NCI-H2171 treated with DMSO at 0.1 percent for 48 hours (cell line): ENCODE data around the gene PLXDC2.

Experiments used
- DNase-seq: peaks from one replicate; lab custom pipeline; 2025; lab: John Stamatoyannopoulos, UW

The PLXDC2 gene

GRCh38 chr10:19857876-19858275, 41.6 kb downstream of the PLXDC2 start:
- no peak for DNase-seq

DNA sequence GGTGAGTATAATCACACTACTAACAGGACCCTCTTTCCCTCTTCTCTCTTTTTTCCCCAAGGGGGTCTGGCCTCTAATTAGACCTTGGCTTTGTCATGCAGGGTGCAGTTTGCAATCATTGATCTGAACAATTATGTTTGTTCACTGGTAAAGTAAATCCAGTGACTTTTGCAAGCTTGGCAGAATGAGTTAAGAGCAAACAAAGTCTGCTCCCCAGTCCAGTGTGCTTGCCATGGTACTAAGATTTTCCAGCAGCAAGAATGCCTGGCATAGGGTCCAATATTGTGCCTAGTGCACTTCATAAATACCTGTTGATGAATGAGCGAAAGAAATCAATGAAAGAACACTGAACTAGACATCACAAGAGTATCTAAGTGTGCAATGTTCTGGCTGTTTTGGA, 43.9 kb downstream of the PLXDC2 start:
- DNase-seq = no peak

DNA sequence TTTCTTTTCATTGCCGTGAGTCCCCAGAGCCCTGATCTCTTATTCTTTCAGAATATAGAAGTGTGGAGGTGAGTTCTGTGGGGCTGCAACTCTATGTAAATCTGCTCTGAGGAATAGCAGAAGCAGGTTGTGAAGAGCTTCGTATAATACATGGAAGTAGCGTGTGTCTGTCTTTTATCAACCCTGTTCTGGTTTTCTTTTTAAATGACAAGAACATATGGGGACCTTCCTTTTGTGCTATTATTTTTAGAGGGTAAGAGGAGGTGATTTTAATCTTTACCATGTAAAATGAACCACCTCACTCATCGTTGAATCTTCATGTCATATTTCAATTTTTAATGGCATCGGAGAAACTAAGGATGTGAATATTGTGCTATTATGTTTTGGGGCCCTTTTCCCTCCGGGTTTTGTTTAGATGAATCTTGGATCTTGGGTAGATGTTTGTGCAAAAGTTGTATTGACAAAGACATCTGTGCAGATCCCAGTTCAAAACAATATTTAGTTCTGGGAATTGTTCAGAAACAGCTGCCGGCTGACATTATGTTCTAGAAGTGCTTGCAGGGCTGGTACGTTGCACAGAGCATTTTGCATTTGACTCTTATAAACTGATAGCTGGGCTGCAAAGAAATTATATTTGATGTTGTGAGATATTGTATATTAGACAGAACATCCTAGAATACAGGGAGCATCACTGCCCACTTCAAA, 46.7 kb downstream of the PLXDC2 start:
- DNase-seq = no peak

DNA sequence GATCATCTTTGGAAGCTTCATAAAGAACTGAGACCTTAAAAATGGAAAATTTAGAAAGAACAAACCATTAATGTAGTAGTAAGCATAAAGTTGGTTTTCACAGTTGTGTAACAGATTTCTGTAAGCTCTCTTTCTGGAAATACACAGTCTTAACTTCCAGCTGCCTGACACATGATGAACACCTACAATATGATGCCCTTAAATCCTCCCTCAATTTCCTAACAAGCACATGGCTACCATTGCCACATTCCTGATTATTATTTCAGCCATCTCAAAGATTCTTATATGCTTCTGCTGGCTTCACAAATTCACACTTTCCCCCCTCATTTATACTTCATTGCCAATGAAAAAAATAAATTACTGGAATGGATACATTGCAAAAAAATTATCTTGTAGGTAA, 49.4 kb downstream of the PLXDC2 start:
- DNase-seq = no peak

DNA sequence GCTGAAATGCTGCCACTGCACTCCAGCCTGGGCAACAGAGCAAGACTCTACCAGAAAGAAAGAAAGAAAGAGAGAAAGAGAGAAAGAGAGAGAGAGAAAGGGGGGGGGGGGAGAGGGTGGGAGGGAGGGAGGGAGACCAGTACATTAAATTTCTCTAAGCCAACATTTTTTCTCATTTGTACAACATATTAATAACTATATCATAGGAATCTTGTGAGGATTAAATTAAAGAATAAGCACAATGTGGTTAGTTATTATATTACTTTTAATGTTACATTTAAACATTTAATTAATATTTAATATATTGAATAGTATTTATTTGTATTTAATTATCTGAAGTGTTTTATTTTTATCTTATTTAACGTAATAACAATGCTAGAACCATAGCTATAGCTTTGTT, 53.1 kb downstream of the PLXDC2 start:
- no peak for DNase-seq

GRCh38 chr10:19872504-19873271, 56.5 kb downstream of the PLXDC2 start:
- no peak for DNase-seq

DNA sequence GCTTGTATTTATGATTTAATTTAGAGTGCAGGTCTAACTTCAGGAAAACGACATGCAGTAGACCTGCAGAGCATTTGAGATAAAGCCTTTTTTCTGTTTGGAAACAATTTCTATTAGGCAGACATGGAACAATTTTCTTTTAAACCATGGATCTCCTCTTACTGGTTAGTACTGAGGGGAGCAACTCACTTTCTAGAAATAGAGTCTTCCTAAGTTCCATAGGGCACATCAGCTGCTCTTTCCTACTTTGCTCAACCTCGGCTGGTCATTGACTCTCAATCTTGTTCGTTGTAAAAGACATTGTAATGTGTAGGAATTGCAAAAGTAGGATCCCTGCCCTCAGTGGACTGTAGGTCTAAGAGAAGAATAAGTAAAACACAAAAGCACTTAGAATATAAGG, 58.0 kb downstream of the PLXDC2 start:
- no peak for DNase-seq

GRCh38 chr10:19874791-19875190, 58.6 kb downstream of the PLXDC2 start:
- no peak for DNase-seq

DNA sequence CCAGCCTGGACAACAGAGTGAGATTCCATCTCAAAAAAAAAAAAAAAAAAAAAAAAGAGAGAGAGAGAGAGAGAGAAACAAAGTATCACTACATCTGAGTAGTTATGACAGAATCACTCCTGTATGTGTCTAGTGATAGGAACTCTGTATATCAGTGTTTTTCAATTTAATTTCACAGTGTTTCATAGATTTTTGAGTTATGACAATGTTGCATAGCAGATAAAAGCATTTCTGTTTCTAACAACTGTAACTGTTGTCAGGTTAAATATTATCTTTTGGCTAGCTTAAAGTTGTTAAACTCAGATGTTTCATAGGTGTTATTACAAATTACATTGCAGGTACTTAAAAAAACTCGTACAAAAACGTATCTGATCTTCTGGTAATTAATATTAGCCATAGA, 60.3 kb downstream of the PLXDC2 start:
- DNase-seq = no peak

DNA sequence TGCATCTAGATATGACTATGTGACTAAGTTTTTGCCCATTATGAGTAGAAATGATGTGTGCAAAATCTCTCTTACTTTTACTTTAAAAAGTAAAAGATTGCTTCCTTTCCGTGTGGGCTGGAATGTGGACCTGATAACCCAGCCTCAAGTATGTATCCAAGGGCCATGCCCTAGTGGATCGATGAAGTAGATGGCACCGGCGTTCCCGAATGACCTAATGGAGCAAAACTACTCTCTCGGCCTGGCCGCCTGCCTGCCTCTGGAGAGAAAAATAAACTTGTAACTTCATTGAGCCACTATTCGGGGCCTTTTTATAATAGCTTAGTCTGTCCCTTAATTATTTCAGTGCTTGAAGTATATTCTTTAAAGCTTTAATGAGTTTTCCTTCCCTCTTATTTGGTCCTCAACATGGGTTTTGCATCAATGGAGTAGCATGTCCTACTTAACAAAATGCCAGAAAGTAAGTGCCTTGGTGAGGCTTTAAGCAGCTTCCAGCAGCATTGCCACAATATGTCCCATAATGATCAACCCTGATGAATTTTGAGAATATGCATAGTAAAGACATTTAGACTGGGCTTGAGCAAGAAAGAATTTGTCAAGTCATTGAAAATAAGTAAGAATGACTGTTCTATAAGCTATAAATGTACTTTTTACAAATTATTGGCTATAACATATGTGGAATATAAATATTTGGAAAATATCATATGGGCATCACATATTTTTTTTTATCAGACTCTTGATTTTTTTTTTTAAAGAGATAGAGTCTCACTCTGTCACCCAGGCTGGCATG, 61.4 kb downstream of the PLXDC2 start:
- DNase-seq = no peak

GRCh38 chr10:19882621-19883020, 66.4 kb downstream of the PLXDC2 start:
- no peak for DNase-seq

DNA sequence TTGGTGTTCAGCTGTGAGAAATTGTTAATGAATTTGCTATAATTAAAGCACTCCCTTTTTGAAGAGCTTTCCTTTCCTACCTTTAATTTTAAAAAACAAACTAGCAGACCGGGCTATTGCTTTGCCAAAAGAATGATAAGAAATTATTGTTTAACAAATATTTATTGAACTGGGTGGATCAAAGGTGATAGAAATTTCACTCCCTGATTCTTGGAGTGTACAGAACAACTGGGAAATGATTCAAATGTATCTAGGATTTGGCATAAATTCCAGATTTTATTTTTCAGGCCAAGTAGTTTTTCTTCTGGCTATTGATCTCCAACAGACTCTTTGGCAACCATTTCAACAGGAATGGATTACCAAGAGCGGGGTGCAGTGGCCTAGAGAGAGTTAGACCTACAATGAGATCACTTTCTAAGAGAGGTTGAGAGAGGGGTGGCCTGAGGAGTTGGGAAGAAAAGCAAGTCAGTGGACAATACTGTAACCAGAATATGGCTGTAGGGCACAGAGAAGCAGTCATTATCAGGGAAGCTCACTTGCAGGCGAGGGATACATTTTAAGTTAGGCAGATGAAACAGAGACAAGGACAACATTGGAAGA, 71.9 kb downstream of the PLXDC2 start:
- DNase-seq = no peak

- no peak for DNase-seq
Measured at GRCh38 chr10:19889256-19889655, 73.0 kb downstream of the PLXDC2 start.

GRCh38 chr10:19891429-19891828, 75.2 kb downstream of the PLXDC2 start:
- DNase-seq = no peak

DNA sequence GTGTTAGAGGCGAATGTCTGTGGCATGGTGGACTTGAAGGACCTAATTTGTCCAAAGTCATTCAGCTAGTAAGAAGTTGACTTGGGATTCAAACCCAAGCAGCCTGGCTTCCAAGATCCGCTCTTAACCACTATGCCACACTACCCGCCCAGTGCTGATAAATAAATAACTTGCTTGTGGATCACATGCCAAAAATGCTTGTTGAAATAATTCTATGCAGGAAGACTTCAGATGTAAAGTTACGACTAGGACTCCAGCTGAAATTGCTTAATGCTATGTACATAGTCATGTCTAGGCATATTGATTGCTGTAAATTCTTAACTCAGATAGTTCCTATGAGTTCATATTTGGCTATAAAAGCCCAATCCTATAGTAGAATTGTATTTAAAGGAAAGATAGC, 76.0 kb downstream of the PLXDC2 start:
- DNase-seq = no peak

- DNase-seq = no peak
Measured at GRCh38 chr10:19892677-19893076, 76.4 kb downstream of the PLXDC2 start.

- no peak for DNase-seq
Measured at GRCh38 chr10:19895500-19895899, 79.3 kb downstream of the PLXDC2 start.

DNA sequence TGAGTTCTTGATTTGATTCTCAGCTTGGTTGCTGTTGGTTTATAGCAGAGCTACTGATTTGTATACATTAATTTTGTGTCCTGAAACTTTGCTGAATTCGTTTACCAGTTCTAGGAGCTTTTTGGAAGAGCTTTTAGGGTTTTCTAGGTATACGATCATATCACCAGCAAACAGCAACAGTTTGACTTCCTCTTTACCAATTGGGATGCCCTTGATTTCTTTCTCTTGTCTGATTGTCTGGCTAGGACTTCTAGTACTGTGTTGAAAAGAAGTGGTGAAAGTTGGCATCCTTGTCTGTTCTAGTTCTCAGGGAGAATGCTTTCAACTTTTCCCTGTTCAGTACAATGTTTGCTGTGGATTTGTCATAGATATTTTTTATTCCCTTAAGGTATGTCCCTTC, 86.2 kb downstream of the PLXDC2 start:
- no peak for DNase-seq

DNA sequence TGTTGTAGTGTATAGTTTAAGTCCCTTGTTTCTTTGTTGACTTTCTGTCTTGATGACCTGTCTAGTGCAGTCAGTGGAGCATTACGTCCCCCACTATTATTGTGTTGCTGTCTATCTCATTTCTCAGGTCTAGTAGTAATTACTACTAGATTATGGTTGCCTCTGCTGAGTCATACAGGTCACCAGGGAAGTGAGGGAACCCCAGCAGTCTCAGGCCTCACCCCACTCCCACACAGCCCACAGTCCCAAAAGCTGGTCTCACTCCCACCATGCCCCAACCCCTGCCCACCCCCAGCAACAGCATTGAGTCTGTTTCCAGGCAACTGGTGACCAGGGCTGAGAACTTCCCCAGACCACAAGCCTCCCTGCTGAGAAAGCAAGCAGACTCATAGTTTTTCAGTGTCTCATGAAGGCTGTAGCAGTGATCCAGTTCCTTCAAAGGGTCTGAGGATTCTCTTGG, 88.0 kb downstream of the PLXDC2 start:
- DNase-seq = no peak

GRCh38 chr10:19906108-19906791, 90.0 kb downstream of the PLXDC2 start:
- DNase-seq = no peak

DNA sequence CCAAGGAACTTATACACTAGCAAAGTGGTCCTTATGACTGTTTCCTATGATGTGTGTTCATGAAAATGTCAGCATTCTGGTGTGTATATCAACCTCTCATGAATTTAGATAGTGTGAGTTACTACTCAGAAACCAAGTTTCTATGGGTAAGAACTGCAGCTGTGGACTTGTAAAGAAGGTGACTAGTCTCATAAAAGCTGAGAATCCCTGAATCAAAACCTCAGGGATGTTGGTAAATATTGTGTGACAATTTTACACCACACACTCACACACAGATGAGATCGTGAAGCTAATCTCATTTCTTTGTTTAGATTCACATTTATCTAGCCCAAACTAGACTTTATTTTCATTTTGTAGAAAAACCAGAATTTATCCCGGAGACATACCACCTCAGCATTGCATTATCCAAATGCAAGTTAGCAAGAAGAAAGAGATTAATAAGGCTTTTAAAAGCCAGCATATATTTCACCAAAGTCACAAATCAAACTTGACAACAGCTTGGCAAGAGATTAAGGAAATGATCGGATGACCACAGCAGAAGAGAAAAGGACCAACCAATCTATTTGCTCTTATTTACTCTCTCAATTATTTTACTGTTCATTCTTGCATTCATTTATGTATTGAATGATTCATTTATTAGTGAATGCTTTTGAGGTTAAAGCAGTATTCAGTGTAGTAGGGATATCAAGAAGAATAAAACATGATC, 92.9 kb downstream of the PLXDC2 start:
- DNase-seq = no peak
